Measurements from ENCODE around the gene CEP170B. TPM values are rescaled to one million over a fixed set of nuclear protein-coding genes. Genes with fewer than 3 reads are reported as not detected.

The CEP170B gene
- polyA plus RNA-seq, 2 of the 4 experiments (the other 2 are of a cell fraction) = 4.5 to 13.5 TPM

- CTCF ChIA-PET = interaction anchor here (0.8 to 8.8 kb wide), 7 partner anchors 11 to 114 kb away, joined by 3 to 86 read pairs (median 8); no protein-coding TSS in a partner anchor
- whole genome bisulfite sequencing (ENCODE audit: missing lambda C conversion rate) = 95% methylated on average over 50 of the region's 64 CpGs
- no peak for FAIRE-seq
- Histone ChIP-seq H3K27ac (no peak overlapping the region), H3K9me3 (no peaks in the 10 kb centered on the region), H3K4me1 (peaks cover 7% of the 10 kb centered on the region; the same call in 1 of the 3 replicates), H3K4me2 (peak overlapping the region; percentile 96; the same call in 1 of the 3 replicates), H3K4me3 (no peak overlapping the region)
- TF ChIP-seq ZSCAN20 (CRISPR knock-in tag; IDR thresholded peaks at IDR 0.05) (no peak), HOXB5 (CRISPR knock-in tag; IDR thresholded peaks at IDR 0.05) (no peak), USF2 (IDR thresholded peaks at IDR 0.05) (no peak), POLR2AphosphoS2 (conservative IDR thresholded peaks at IDR 0.05; ENCODE audit: low read length) (no peak), TFCP2L1 (CRISPR knock-in tag; IDR thresholded peaks at IDR 0.05) (no peak), RARB (CRISPR knock-in tag; IDR thresholded peaks at IDR 0.05) (no peak), EP300 (IDR thresholded peaks at IDR 0.05) (no peak), NR3C1 (IDR thresholded peaks at IDR 0.05) (no peak), KDM1A (IDR thresholded peaks at IDR 0.05; ENCODE audit: low read depth) (no peak), GATA3 (IDR thresholded peaks at IDR 0.05; ENCODE audit: borderline replicate concordance) (no peak), EHMT2 (IDR thresholded peaks at IDR 0.05; ENCODE audit: low read depth) (no peak), HDAC2 (IDR thresholded peaks at IDR 0.05) (no peak), PHF8 (IDR thresholded peaks at IDR 0.05; ENCODE audit: borderline replicate concordance, low read depth) (no peak), NFE2L2 (conservative IDR thresholded peaks at IDR 0.05; ENCODE audit: low read length) (no peak), BHLHE40 (IDR thresholded peaks at IDR 0.05; ENCODE audit: low read depth, low read length) (no peak), MYC (IDR thresholded peaks at IDR 0.05; ENCODE audit: borderline replicate concordance, low read length) (no peak), FOSL2 (IDR thresholded peaks at IDR 0.05) (no peak), FOSL2 (CRISPR knock-in tag; IDR thresholded peaks at IDR 0.05) (no peak), CEBPB (IDR thresholded peaks at IDR 0.05) (no peak), JUN (IDR thresholded peaks at IDR 0.05) (no peak), ZFP36 (IDR thresholded peaks at IDR 0.05; ENCODE audit: borderline replicate concordance, partially characterized antibody) (no peak)
- POLR2A ChIA-PET = no interaction called here
- DNase-seq (ENCODE audit: low read depth in 1 of 2, low spot score in 1 of 2) = no peak
- ATAC-seq = no peak
Measured at GRCh38 chr14:104931771-104932675, 67.0 kb downstream of the CEP170B start.

- FAIRE-seq = no peak
- peaks cover 7% of the 10 kb centered on the region; the same call in 1 of the 3 replicates for H3K4me1 ChIP-seq
- peak overlapping the region; percentile 79 to 92 for H3K27ac ChIP-seq
- 79% methylated on average over 38 of the region's 100 CpGs for WGBS (ENCODE audit: missing lambda C conversion rate)
- peak overlapping the region; percentile 96 for H3K4me2 ChIP-seq
- CTCF ChIA-PET = interaction anchor here (0.8 to 8.8 kb wide), 13 partner anchors 8 to 121 kb away, joined by 3 to 86 read pairs (median 4); partner anchors contain the start of gene PLD4
- H3K9me3 ChIP-seq = no peaks in the 10 kb centered on the region
- DNase-seq (ENCODE audit: low read depth in 1 of 2, low spot score in 1 of 2) = peak; percentile 79 to 89
- ATAC-seq = peak; percentile 57 to 80
- H3K4me3 ChIP-seq = peak overlapping the region; percentile 48
- POLR2A ChIA-PET = interaction anchor here (1.2 to 3.5 kb wide), 2 partner anchors 37 to 41 kb away, joined by 4 to 22 read pairs; no protein-coding TSS in a partner anchor
- peak; percentile 77 for TF ChIP-seq MAX (IDR thresholded peaks at IDR 0.05)
- TF ChIP-seq CHD4 (IDR thresholded peaks at IDR 0.05; ENCODE audit: borderline replicate concordance) = no peak
- TF ChIP-seq EP300 (IDR thresholded peaks at IDR 0.05) = no peak
- TF ChIP-seq E2F6 (IDR thresholded peaks at IDR 0.05; ENCODE audit: borderline replicate concordance, low read depth) = peak; percentile 58
- TF ChIP-seq HEYL (CRISPR knock-in tag; IDR thresholded peaks at IDR 0.05) = no peak
- peak; percentile 90 for TF ChIP-seq ZFP36 (IDR thresholded peaks at IDR 0.05; ENCODE audit: borderline replicate concordance, partially characterized antibody)
- no peak for TF ChIP-seq HOXB5 (CRISPR knock-in tag; IDR thresholded peaks at IDR 0.05)
- no peak for TF ChIP-seq HOXA7 (CRISPR knock-in tag; IDR thresholded peaks at IDR 0.05)
- no peak for TF ChIP-seq FOXS1 (CRISPR knock-in tag; IDR thresholded peaks at IDR 0.05)
- no peak for TF ChIP-seq RCOR1 (IDR thresholded peaks at IDR 0.05; ENCODE audit: low read depth, low read length)
- no peak for TF ChIP-seq HDAC2 (IDR thresholded peaks at IDR 0.05)
- no peak for TF ChIP-seq ZNF302 (CRISPR knock-in tag; IDR thresholded peaks at IDR 0.05)
- TF ChIP-seq EHMT2 (IDR thresholded peaks at IDR 0.05; ENCODE audit: low read depth) = no peak
- TF ChIP-seq ZSCAN20 (CRISPR knock-in tag; IDR thresholded peaks at IDR 0.05) = no peak
- no peak for TF ChIP-seq NR3C1 (IDR thresholded peaks at IDR 0.05)
- no peak for TF ChIP-seq HES2 (IDR thresholded peaks at IDR 0.05)
- no peak for TF ChIP-seq ESRRA (IDR thresholded peaks at IDR 0.05; ENCODE audit: borderline replicate concordance, low read length)
- peak in 1 of 2 experiments; percentile 37; a peak in 1 of 5 replicates for TF ChIP-seq JUN (IDR thresholded peaks at IDR 0.05)
- peak; percentile 72; the same call in 1 of the 2 replicates for TF ChIP-seq MAZ (IDR thresholded peaks at IDR 0.05; ENCODE audit: borderline replicate concordance, low read depth, low read length)
Measured at GRCh38 chr14:104932676-104933631, 67.9 kb downstream of the CEP170B start.
